ENCODE data around the gene ZSCAN1.
"Not testable (repeated sequence)": the region's sequence is repeated elsewhere in the genome, so short reads cannot be mapped to it uniquely, and the experiment has no call there.

The ZSCAN1 gene, protein sequence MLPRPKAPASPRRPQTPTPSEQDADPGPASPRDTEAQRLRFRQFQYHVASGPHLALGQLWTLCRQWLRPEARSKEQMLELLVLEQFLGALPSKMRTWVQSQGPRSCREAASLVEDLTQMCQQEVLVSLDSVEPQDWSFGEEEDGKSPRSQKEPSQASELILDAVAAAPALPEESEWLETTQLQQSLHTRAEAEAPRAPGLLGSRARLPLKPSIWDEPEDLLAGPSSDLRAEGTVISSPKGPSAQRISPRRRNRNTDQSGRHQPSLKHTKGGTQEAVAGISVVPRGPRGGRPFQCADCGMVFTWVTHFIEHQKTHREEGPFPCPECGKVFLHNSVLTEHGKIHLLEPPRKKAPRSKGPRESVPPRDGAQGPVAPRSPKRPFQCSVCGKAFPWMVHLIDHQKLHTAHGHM

DNA sequence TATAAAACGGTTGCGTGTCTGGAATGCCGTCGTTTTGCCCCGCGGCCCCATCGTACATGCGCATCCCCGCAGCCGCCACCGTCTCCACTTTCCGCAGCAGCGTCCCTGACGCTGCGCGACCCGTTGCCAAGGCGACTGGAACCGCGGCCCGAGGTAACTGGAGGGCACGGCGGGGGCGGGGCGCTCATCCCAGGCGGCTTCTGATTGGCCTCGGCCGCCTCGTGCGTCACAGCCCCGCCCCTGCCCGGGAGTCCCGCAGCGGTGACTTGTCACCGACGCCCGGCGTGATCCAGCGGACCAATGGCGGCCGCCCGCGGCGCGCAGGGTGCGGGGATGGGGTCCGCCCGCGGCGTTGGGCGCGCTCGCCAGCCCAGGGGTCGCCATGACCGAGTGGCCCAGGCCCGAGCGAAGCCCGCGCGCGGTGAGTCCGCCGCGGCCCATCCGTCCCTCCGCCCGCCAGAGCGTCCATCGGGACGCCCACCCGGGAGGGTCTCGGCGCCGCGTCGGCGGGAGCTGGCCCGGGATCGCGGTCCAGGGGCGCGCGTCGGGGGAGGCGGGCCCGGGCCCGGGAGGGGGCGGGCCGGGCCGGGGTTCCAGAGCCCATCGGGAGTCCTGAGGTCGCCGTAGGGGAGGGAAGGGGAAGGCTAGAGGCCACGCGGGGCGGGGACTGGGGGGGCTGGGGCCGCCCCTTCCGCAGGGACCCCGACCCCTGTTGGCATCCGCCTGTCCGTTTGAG lies at the start of gene ZSCAN1:
Gene ZSCAN1, plus strand, starts transcription at position 285 of the 736 bp plus-strand sequence. CDS start 3,812 bp downstream, outside the sequence.
- no peak for DNase-seq

DNA sequence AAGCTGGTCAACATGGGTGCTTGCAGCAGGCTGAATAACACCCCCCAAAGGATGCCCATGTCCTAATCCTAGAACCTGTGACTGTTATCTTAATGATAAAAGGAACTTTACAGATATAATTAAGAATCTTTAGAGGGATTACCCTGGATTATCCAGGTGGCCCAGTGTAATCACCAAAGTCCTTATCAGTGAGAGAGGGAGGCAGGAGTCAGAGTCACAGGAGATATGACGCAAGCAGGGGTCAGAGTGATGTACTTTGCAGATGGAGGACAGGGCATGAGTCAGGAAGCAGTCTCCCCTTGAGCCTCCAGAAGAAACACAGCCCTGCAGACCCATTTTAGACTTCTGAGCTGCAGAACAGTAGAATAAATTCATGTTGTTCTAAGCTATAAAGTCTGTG lies 41.0 kb upstream of the ZSCAN1 start:
- no peak for DNase-seq

DNA sequence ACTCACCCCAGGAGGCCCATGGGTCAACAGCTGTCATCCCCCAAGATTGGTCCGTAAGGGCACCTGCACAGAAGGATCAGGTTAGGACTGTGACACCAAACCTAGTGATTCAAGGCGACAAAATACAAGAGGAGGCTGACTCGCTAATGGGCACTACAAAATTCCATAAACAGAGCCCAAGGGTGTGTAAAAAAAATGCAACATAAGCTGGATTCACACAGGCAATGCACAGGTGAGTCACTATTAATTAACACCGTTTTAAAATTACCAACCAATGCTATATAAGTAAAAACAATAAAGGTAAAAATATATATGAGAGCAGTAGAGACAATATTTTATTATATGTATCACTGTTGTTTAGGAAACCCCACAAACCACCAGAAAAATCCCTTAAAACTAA lies 33.1 kb upstream of the ZSCAN1 start:
- no peak for DNase-seq

DNA sequence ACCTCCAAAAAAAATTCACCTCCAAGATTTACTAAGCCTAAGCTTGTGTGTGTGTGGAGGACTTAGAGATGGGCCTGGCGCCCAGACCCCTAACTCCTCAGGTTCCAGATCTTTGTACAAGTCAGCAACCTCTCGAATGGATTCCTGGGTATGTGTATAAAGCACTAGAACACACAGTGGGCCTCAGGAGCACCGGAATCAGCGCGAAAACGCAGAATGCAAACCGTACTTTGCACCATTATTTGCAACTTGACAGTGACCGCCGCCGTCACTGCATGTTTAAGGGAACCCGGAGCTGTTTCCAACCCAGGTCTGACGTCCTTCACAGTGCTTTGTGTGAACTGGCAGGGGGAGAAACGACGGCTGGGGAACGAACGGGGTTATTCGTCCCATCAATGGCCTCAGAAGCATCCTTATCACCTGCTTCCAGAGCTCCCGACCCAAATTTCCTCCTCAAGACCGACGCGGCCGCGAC lies 31.9 kb upstream of the ZSCAN1 start:
- DNase-seq: no peak

DNA sequence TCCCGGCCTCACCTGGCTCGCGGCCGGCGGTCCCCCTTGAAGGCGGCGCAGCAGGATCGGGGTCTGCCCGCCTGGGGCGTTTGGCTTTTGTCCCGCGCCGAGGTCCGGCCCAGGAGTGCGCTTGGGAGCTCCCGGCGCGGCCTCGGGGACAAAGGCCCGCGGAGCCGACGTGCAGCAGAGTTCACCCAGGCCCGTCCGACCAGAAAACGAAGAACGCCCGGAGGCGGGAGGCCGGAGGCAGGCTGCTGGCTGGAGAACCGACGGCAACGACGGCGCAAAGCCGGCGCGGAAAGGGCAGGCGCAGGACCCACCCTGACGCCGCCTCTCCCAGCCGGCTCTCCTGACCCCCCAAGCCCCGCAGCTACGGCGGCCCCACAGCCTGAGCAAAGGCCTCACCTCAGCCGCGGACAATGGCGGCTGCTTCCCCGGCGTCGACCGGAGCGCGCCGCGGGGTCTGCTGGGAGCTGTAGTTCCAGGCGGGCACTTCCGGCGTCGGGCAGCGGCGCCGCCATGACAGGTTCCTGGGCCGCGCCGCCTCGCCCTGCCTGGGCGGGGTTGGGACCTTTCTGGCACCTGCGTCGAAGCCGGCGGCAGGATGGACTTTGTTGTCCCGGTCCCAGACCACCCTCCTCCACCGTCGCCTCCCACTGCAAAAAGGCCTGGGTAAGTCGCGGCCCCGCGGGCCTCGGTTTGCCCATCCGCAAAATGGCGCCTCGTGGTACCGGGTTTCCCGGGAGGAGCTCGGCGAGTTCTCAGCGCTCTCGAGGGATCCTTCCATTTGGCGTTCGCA lies 31.2 kb upstream of the ZSCAN1 start, which contains the start of gene ZNF606:
Gene ZNF606, minus strand, starts transcription at position 437 of the 790 bp plus-strand sequence. CDS start 1,501 bp downstream, outside the sequence.
- DNase-seq: peak; percentile 57 to 68

DNA sequence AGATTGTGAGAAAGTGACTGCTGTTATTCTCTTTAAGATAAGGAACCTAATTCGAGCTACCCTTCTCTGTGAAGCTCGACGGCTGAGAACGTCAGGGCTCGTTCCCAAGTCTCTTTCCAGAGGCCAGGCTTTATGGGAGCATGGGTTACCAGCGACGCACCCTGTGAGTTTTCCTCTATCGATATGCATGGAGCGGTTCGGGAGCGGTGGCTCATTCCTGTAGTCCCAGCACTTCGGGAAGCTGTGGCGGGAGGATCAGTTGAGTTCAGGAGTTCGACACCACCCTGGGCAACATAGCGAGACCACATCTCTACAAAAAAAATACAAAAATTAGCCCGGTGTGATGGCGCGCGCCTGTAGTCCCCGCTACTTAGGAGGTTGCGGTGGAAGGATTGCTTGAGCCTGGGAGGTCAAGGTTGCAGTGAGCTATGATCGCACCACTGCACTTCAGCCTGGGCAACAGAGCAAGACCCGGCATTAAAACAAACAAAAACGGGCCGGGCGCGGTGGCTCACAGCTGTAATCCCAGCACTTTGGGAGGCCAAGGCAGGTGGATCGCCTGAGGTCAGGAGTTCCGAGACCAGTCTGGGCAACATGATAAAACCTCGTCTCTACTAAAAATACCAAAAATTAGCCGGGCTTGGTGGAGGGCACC lies 30.5 kb upstream of the ZSCAN1 start:
- no peak for DNase-seq

DNA sequence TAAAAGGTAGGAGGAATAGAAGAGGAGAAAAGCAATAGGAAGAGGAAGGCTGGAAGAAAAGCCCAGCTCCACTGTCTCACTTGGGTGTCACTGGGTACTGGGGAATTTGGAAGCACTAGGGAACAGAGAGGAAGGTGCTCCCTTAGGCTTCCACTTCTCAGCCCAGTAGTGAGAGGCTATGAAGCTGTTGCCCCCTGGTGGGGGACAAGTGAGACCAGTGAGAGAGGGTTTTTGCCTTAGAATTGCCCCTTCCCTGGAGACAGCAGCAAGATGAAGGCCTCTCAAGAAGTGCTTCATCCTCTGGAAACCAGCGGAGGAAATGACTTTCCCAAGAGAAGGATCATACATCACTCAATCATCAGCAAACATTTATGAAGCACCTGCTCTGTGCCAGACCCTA lies 26.5 kb upstream of the ZSCAN1 start:
- DNase-seq: no peak

DNA sequence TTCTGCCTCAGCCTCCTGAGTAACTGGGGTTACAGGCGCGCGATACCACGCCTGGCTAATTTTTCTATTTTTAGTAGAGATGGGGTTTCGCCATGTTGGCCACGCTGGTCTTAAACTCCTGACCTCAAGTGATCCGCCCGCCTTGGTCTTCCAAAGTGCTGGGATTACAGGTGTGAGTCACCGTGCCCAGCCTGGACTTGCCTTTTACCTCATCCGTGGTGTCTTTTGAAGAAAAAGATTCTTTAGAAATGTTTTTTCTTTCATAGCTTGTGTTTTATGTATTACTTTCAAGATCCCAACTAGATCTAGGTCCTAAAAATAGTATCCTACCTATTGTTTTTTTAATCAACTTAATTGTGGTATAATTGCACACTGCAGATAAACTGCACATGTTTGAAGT lies 24.9 kb upstream of the ZSCAN1 start:
- not testable (repeated sequence) for DNase-seq

DNA sequence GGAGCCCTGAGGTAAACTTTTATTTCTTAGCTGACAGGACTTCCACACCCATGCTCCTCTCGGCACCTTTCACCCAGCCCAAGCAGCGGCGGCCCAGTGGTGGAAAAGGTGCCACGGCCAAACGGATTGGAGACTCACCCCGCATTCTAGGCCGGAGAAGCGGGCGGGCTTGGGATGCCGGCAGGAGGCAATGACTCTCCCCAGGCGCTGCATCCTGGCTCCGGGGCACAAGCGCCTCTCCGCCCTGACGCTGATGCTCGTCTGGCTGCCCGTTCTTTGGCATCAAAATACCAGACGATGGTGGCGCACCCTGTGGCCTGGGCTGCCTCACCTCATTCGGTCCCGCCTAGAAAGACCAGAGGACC lies 24.5 kb upstream of the ZSCAN1 start:
- DNase-seq: no peak

DNA sequence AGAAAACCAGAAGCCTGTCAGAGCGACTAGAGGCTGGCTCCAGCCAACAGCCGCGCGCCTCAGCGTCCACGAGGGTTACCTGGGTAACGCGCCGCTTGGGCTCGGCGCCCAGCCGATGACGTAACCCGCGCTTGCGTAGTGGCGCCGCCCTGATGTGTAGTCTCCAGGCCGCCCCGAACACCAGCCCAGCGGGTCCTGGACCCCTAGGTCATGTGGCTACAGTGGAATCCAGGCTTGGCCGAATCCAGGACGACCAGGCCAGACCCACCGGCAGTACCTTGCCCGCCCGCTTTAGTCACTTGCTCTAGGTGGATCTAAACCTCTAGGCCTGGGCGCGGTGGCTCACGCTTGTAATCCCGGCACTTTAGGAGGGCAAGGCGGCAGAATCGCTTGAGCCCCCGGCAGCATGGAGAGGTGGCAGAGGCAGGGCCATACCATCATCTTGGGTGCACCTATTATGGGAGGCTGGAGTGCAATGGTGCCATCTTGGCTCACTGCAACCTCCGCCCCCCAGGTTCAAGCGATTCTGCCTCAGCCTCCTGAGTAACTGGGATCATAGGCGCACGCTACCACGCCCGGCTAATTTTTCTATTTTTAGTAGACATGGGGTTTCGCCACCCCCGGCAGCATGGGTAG lies 24.0 kb upstream of the ZSCAN1 start:
- DNase-seq: no peak

DNA sequence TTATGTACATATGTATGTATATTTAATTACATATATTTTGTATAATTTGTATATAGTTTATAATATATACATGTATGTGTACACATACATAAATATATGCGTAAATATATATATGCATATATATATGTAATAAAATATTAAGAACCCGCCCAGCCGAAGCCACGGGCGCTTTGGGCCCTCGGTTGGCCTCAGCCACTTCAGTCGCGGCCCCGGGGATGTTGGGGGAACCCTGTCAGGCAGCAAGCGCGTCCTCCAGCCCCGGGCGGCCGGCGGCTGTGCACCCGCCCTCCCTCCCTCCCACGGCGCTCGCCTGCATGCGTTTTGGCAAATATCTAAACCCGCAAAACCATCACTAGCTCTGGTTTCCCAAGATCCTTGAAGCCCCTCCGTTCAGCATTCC lies 23.3 kb upstream of the ZSCAN1 start:
- no peak for DNase-seq

DNA sequence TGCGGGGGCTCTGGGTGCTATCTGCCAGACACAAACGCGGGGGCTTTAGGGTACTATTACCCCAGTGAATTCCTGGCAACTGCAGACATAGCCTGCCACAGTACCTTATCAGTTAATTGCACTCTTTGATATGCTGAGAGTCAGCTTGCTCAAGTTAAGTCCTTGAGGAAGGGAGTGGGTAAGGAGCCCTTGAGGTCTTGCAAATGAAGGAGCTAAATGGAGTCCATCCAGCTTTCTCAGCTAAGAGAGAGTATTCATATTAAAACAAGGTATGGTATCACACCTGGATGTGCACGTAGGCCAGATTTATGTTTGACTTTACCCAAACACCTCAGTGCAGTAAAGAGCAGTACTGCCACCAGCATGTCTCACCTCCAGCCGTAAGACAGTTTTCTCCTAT lies 19.7 kb upstream of the ZSCAN1 start:
- no peak for DNase-seq

DNA sequence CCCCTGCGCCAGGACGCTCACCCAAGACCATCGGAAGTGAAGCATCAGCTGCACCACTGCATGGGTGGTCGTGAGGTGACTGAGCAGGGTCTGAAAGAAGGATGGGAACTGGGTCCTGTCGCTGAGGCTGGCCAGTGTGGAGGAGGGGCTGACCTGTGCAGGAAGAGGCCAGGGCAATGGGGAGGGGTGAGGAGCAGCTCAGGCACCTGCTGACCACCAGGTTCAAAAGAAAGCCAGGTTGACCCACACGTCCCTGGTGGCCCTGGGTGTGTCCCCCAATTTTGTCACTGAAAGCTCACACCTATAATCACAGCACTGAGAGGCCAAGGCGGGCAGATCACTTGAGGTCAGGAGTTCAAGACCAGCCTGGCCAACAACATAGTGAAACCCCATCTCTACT lies 13.7 kb upstream of the ZSCAN1 start:
- no peak for DNase-seq

DNA sequence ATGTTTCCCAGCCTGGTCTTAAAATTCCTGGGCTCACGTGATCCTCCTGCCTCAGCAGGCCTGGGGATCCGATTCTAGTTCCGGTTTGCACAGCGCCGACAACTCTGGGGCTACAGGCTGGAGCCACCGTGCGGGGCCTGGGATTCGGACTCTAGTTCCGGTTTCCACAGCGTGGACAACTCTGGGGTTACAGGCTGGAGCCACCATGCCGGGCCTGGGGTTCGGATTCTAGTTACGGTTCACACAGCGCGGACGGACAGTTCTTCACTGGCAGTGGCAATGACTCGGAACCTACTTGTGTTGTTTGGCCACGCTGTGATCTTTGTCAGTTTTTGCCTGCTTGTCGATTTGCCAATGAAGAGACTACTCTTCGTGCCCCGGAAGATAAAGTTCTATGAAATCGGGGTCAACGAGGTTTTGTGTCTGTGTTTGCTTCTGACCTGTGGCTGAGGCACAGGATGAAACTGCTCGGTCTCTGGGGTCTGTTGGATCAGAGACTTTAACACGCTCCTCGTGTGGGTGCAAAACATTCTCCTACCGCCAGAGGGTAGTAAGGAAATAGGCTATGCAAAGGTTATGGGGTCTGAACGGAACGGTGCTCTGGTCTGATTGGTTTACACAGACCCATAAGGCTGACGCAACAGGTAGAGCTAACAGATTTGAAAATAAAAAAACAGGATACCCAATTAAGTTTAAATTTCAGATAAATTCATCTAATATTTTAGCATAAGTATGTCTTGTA lies 12.1 kb upstream of the ZSCAN1 start:
- no peak for DNase-seq

DNA sequence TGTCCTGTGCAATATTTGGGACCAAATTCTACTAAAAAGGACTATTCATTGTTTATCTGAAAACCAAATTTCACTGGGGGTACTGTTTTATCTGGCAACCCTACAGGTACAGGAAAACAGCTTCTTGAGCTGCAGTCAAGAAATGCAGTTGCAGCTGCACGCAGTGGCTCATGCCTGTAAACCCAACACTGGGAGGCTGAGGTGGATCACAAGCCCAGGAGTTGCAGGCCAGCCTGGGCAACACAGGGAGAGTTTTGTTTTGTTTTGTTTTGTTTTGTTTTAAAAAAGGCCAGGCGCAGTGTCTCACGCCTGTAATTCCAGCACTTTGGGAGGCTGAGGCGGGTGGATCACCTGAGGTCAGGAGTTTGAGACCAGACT lies 11.6 kb upstream of the ZSCAN1 start:
- DNase-seq: no peak

DNA sequence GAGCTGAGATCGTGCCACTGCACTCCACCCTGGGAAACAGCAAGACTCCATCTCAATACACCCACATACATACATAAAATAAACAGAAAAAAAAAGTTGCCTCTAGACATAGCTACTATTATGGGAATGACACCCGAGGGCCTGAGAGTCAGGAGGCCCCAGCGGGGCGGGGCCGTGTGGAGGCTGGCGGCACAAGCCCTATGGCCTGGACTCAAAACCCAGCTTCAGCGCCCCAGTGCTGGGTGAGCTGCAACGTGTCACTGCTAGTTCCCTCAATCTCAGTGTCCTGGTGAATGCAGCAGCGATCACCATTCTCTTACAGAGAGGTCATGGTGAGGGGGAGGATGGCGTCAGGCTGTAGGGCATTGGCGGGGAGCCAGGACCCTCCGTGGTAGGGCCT lies 9.2 kb upstream of the ZSCAN1 start:
- no peak for DNase-seq

DNA sequence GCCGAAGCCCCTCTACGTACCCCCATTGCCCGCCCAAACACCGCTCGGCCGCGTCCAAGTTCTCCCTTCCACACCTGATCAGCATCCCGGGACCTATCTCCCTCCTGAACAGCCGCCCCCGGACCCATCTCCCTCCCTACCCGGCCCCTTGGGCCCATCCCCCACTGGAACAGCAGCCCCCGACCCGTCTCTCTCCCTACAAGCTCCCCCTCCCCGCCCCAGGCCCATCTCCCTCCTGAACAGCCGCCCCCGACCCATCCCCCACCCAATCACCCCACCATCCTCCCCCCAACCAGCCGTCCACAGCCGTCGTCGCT lies 610 bp downstream of the ZSCAN1 start:
- DNase-seq: no peak

DNA sequence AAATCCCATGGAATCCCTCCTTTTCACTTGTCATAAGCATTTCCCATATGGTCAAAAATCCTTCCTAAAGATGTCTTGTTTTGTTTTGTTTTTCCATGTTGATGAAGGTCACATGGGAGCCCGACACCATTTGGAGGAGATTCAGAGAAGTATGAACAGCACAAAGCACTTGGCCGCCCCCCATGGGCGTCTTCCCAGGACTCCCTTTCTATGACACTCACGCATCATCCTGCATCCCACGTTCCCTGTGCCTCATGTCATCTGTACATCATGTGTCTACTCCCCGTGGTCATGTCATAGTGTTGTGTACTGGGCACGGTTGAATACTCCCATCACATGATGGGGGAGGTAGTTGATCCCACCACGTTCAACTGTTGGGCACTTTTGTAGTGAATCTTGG lies 2.0 kb downstream of the ZSCAN1 start:
- DNase-seq: no peak

DNA sequence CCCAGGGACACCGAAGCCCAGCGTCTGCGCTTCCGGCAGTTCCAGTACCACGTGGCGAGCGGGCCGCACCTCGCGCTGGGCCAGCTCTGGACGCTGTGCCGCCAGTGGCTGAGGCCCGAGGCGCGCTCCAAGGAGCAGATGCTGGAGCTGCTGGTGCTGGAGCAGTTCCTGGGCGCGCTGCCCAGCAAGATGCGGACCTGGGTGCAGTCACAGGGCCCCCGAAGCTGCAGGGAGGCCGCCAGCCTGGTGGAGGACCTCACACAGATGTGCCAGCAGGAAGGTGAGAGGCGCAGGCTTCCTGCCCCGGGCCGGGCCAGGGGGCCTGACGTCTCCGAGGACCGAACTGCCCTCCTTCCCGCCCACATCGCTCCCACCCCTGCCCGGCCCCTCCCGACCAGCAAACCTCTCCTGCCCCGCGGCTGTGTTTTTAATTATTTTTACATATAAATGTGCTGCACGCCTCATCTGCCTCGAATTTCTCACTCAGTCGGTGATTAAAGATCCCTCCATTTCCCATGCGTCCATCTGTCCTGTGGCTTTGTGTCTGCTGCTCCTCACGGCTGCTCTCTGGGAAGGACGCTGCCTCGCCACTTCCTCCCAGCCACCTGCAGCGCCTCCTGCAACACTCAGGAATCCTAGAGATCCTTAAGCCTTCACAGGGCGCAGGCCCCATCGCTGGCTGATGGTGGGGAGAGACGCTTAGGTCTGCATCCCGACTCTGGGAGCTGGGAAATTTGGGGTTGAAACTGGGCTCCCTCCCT lies 4.3 kb downstream of the ZSCAN1 start:
- DNase-seq: no peak

DNA sequence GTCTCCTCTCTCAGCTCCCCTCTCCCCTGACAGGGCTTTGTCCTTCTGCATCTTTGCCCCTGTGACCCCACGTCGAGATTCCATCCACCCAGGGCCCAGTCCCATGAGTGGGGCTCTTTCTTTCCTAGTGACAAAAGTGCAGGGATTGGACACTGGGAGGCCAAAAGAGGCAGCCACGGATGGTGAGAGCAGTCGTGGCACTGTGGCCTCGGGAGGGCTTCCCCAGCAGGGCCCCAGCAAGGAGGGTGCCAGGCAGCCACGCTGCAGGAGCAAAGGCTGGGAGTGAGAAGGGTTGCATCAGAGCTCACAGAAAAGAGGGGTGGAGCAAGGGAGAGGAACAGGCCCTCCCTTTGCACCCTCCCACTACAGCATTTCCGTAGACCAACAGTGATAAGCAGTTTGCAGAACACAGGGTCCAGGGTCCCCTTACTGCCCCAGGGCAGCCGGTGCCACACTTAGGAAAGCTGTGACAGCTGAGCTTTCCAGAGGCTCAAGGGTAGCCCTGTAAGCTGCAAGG lies 4.9 kb downstream of the ZSCAN1 start:
- no peak for DNase-seq
